Astrocyte of the cerebellum (primary cell): Measurements from ENCODE around the gene APOL5.

ENCODE experiments used
- DNase-seq: peaks from one replicate; pipeline ENCODE4 v3.0.0-alpha.2; 2011; ENCODE audit warnings: low read depth
- H3K4me3 ChIP-seq: 2 replicates; pipeline ENCODE4 v1.5.1; 2011; ENCODE audit warnings: mild to moderate bottlenecking, low read depth, low read length, moderate library complexity
- in situ Hi-C: cut with HindIII; loops from 2 replicates; pipeline ENCODE4 v1.10.0; 2017; ENCODE audit warnings: low sequenced_read_pairs
- TF ChIP-seq, protein P1 (sequence below): IDR thresholded peaks from 2 replicates; pipeline ENCODE4 v1.5.1; 2012; ENCODE audit warnings: low read length, low read depth, moderate library complexity, mild to moderate bottlenecking; ENCODE audit errors: missing control alignments

APOL5 gene

DNA sequence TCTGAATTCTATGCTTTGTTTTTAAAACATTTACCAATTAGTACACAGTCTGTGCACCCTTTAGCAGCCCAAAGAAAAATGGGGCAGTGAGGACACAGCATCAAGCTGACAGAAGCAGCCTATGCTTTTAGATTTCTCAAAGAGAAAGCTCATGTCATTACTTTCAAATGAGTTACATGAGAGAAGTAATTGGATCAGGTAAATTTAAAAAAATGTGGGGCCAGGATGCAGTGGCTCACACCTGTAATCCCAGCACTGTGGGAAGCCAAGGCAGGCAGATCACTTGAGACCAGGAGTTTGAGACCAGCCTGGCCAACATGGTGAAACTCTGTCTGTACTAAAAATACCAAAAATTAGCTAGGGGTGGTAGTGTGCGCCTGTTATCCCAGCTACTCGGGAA is 57.7 kb downstream of the APOL5 start:
- TF ChIP-seq, protein P1, sequence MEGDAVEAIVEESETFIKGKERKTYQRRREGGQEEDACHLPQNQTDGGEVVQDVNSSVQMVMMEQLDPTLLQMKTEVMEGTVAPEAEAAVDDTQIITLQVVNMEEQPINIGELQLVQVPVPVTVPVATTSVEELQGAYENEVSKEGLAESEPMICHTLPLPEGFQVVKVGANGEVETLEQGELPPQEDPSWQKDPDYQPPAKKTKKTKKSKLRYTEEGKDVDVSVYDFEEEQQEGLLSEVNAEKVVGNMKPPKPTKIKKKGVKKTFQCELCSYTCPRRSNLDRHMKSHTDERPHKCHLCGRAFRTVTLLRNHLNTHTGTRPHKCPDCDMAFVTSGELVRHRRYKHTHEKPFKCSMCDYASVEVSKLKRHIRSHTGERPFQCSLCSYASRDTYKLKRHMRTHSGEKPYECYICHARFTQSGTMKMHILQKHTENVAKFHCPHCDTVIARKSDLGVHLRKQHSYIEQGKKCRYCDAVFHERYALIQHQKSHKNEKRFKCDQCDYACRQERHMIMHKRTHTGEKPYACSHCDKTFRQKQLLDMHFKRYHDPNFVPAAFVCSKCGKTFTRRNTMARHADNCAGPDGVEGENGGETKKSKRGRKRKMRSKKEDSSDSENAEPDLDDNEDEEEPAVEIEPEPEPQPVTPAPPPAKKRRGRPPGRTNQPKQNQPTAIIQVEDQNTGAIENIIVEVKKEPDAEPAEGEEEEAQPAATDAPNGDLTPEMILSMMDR = no peak
- DNase-seq = no peak
- no peak overlapping the region for H3K4me3 ChIP-seq
- in situ Hi-C loops = no loop called here

DNA sequence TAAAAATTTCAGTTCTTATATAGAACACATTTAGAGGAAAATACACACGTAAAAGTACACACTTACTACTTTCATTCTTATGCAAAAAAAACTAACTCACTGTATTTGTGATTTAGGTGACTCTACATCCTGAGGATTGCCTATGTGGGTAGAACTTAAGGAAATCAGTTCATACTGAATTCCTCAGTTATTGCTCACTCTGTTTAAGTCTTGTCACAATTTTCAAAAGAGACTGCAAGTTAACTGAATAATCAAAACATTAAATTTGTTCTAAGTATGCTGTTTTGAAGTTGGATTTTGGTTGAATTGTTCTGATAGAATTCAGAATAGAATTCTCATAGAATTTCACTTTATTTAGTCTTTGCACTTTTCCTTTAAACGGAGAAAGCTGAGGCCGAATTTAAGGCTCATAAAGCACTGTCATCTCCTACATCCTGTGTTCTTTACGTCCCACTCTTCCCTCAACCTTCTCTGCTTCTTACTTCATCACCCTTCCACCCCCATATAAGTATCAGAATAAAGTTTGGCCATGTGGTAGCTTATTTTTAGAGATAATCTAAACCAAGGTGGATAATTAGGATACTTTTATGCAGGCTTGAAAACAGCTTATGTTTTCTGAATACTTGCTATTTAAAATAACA is 59.8 kb downstream of the APOL5 start:
- TF ChIP-seq, protein P1 = no peak
- peak; percentile 49 for DNase-seq
- in situ Hi-C loops = no loop called here
- H3K4me3 ChIP-seq = no peak overlapping the region
